GM10847 (cell line): Measurements from ENCODE around the gene PCDH9.

Source experiments
- POLR2A ChIP-seq: IDR thresholded peaks from 2 replicates; pipeline ENCODE4 v1.6.1; 2011; ENCODE audit not compliant: insufficient read length; ENCODE audit errors: extremely low read depth

PCDH9 gene

GRCh38 chr13:66345971-66346370 is 884.2 kb downstream of the PCDH9 start:
- TF ChIP-seq POLR2A = no peak

GRCh38 chr13:66345518-66345810 is 884.7 kb downstream of the PCDH9 start:
- TF ChIP-seq POLR2A = no peak

- TF ChIP-seq POLR2A = no peak
Observed at GRCh38 chr13:66344805-66345517, 885.2 kb downstream of the PCDH9 start.

GRCh38 chr13:66343224-66343828 is 886.8 kb downstream of the PCDH9 start:
- no peak for TF ChIP-seq POLR2A

GRCh38 chr13:66341635-66342377 is 888.3 kb downstream of the PCDH9 start:
- no peak for TF ChIP-seq POLR2A

- no peak for TF ChIP-seq POLR2A
Observed at GRCh38 chr13:66339214-66339613, 890.9 kb downstream of the PCDH9 start.

- no peak for TF ChIP-seq POLR2A
Observed at GRCh38 chr13:66338542-66338941, 891.6 kb downstream of the PCDH9 start.

GRCh38 chr13:66335626-66336025 is 894.5 kb downstream of the PCDH9 start:
- TF ChIP-seq POLR2A = no peak

GRCh38 chr13:66329988-66330451 is 900.1 kb downstream of the PCDH9 start:
- no peak for TF ChIP-seq POLR2A

GRCh38 chr13:66328476-66328875 is 901.7 kb downstream of the PCDH9 start:
- no peak for TF ChIP-seq POLR2A

- no peak for TF ChIP-seq POLR2A
Observed at GRCh38 chr13:66323745-66324347, 906.3 kb downstream of the PCDH9 start.

- no peak for TF ChIP-seq POLR2A
Observed at GRCh38 chr13:66322936-66323335, 907.2 kb downstream of the PCDH9 start.

- no peak for TF ChIP-seq POLR2A
Observed at GRCh38 chr13:66322193-66322740, 907.9 kb downstream of the PCDH9 start.

- TF ChIP-seq POLR2A = no peak
Observed at GRCh38 chr13:66314911-66315310, 915.2 kb downstream of the PCDH9 start.

- no peak for TF ChIP-seq POLR2A
Observed at GRCh38 chr13:66313413-66313812, 916.7 kb downstream of the PCDH9 start.
